OCI-LY1 (cell line): ENCODE results near the gene HBA1.
"Not testable (repeated sequence)": the region's sequence is repeated elsewhere in the genome, so short reads cannot be mapped to it uniquely, and the experiment has no call there.

ENCODE experiments used
- H2AFZ ChIP-seq: fragments of 200-600 bp; sonication (generic), shearing (Covaris generic); 2 replicates; pipeline ENCODE4 v1.6.0; 2014; ENCODE audit warnings: antibody characterized with exemption, mild to moderate bottlenecking, low read length
- H3F3A ChIP-seq: fragments of 200-600 bp; sonication (generic), shearing (Covaris generic); 2 replicates; pipeline ENCODE4 v1.6.0; 2014; ENCODE audit warnings: mild to moderate bottlenecking, antibody characterized with exemption, low read length, moderate library complexity; ENCODE audit not compliant: insufficient read depth
- H3K27ac ChIP-seq: fragments of 200-600 bp; sonication (generic); 2 replicates; pipeline ENCODE4 v1.5.1; 2014; ENCODE audit warnings: low read length, mixed run types, mild to moderate bottlenecking, low read depth; ENCODE audit not compliant: poor library complexity, severe bottlenecking
- H3K27me3 ChIP-seq: fragments of 200-600 bp; sonication (generic); 2 replicates; pipeline ENCODE4 v1.6.0; 2014; ENCODE audit warnings: antibody characterized with exemption, mild to moderate bottlenecking, low read length, moderate library complexity; ENCODE audit not compliant: insufficient read depth
- H3K36me3 ChIP-seq: fragments of 200-600 bp; sonication (generic); 2 replicates; pipeline ENCODE4 v1.6.1; 2014; ENCODE audit warnings: mild to moderate bottlenecking, antibody characterized with exemption, low read length, moderate library complexity, mixed read lengths; ENCODE audit not compliant: insufficient read depth
- H3K4me1 ChIP-seq: fragments of 200-600 bp; sonication (generic); 2 replicates; pipeline ENCODE4 v1.5.1; 2014; ENCODE audit warnings: mild to moderate bottlenecking, low read length, moderate library complexity; ENCODE audit not compliant: insufficient read depth, severe bottlenecking
- H3K4me2 ChIP-seq: fragments of 200-600 bp; sonication (generic), shearing (Covaris generic); 2 replicates; pipeline ENCODE4 v1.6.1; 2014; ENCODE audit warnings: low read length
- H3K4me3 ChIP-seq: fragments of 200-600 bp; sonication (generic); 2 replicates; pipeline ENCODE4 v1.5.1; 2014; ENCODE audit warnings: low read length, low read depth, mild to moderate bottlenecking, mixed read lengths; ENCODE audit not compliant: poor library complexity, severe bottlenecking
- H3K79me2 ChIP-seq: fragments of 200-600 bp; shearing (Covaris generic); 2 replicates; pipeline ENCODE4 v1.6.1; 2016; ENCODE audit warnings: mixed run types, low read length, mixed read lengths; ENCODE audit not compliant: insufficient read depth
- H3K9ac ChIP-seq: fragments of 200-600 bp; sonication (generic), shearing (Covaris generic); 2 replicates; pipeline ENCODE4 v1.6.1; 2014; ENCODE audit warnings: mild to moderate bottlenecking, low read length, mixed read lengths
- H3K9me2 ChIP-seq: fragments of 200-600 bp; sonication (generic), shearing (Covaris generic); 2 replicates; pipeline ENCODE4 v1.6.1; 2014; ENCODE audit warnings: low read depth, mild to moderate bottlenecking, low read length, mixed read lengths
- H3K9me3 ChIP-seq: fragments of 200-600 bp; shearing (Covaris generic); 2 replicates; pipeline ENCODE4 v1.6.1; 2014; ENCODE audit warnings: low read length, mixed read lengths
- H4K20me1 ChIP-seq: fragments of 200-600 bp; sonication (generic), shearing (Covaris generic); 2 replicates; pipeline ENCODE4 v1.6.0; 2016; ENCODE audit warnings: mild to moderate bottlenecking, low read length; ENCODE audit not compliant: insufficient read depth
- EZH2 ChIP-seq: fragments of 200-600 bp; sonication (generic), shearing (Covaris generic); IDR thresholded peaks from 2 replicates; pipeline ENCODE4 v1.8.0; 2017; ENCODE audit warnings: borderline replicate concordance, mixed run types, mild to moderate bottlenecking, antibody characterized with exemption, low read length, moderate library complexity, mixed read lengths
- TF ChIP-seq, protein P1 (sequence below): fragments of 200-600 bp; sonication (generic), shearing (Covaris generic); IDR thresholded peaks from 2 replicates; pipeline ENCODE4 v1.5.1; 2017; ENCODE audit warnings: mild to moderate bottlenecking, antibody characterized with exemption, low read length, moderate library complexity, mixed read lengths

Gene HBA1

DNA sequence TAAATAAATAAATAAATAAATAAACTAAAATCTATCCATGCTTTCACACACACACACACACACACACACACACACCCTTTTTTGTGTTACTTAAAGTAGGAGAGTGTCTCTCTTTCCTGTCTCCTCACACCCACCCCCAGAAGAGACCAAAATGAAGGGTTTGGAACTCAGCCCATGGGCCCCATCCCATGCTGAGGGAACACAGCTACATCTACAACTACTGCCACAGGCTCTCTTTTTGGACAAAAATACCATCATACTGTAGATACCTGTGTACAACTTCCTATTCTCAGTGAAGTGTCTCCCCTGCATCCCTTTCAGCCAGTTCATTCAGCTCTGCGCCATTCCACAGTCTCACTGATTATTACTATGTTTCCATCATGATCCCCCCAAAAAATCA lies 5.7 kb upstream of the HBA1 start:
- Histone ChIP-seq H3K9ac (no peak overlapping the region), H3K79me2 (no peaks in the 10 kb centered on the region), H3K9me2 (no peaks in the 10 kb centered on the region), H3K36me3 (no peaks in the 10 kb centered on the region), H3K4me2 (no peak overlapping the region), H3K9me3 (no peaks in the 10 kb centered on the region), H3K4me3 (no peak overlapping the region), H3K27me3 (no peaks in the 10 kb centered on the region), H3K27ac (no peak overlapping the region), H2AFZ (no peak overlapping the region), H3K4me1 (no peaks in the 10 kb centered on the region), H4K20me1 (no peaks in the 10 kb centered on the region), H3F3A (no peaks in the 10 kb centered on the region)
- TF ChIP-seq, protein P1, sequence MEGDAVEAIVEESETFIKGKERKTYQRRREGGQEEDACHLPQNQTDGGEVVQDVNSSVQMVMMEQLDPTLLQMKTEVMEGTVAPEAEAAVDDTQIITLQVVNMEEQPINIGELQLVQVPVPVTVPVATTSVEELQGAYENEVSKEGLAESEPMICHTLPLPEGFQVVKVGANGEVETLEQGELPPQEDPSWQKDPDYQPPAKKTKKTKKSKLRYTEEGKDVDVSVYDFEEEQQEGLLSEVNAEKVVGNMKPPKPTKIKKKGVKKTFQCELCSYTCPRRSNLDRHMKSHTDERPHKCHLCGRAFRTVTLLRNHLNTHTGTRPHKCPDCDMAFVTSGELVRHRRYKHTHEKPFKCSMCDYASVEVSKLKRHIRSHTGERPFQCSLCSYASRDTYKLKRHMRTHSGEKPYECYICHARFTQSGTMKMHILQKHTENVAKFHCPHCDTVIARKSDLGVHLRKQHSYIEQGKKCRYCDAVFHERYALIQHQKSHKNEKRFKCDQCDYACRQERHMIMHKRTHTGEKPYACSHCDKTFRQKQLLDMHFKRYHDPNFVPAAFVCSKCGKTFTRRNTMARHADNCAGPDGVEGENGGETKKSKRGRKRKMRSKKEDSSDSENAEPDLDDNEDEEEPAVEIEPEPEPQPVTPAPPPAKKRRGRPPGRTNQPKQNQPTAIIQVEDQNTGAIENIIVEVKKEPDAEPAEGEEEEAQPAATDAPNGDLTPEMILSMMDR: no peak
- no peak for TF ChIP-seq EZH2

DNA sequence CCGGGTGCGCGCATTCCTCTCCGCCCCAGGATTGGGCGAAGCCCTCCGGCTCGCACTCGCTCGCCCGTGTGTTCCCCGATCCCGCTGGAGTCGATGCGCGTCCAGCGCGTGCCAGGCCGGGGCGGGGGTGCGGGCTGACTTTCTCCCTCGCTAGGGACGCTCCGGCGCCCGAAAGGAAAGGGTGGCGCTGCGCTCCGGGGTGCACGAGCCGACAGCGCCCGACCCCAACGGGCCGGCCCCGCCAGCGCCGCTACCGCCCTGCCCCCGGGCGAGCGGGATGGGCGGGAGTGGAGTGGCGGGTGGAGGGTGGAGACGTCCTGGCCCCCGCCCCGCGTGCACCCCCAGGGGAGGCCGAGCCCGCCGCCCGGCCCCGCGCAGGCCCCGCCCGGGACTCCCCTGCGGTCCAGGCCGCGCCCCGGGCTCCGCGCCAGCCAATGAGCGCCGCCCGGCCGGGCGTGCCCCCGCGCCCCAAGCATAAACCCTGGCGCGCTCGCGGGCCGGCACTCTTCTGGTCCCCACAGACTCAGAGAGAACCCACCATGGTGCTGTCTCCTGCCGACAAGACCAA lies 4.0 kb upstream of the HBA1 start, which contains the start of gene HBA2:
Gene HBA2, plus strand, starts transcription at position 503 of the 568 bp plus-strand sequence. Its CDS starts 37 bp downstream, at position 540.
- not testable (repeated sequence) for H3K27ac ChIP-seq, H3K4me1 ChIP-seq, H4K20me1 ChIP-seq, H3K27me3 ChIP-seq, H3K4me2 ChIP-seq, H3K9me3 ChIP-seq, H3K79me2 ChIP-seq, H3K36me3 ChIP-seq, H3K9me2 ChIP-seq, H3K4me3 ChIP-seq, H3K9ac ChIP-seq, H3F3A ChIP-seq, H2AFZ ChIP-seq

DNA sequence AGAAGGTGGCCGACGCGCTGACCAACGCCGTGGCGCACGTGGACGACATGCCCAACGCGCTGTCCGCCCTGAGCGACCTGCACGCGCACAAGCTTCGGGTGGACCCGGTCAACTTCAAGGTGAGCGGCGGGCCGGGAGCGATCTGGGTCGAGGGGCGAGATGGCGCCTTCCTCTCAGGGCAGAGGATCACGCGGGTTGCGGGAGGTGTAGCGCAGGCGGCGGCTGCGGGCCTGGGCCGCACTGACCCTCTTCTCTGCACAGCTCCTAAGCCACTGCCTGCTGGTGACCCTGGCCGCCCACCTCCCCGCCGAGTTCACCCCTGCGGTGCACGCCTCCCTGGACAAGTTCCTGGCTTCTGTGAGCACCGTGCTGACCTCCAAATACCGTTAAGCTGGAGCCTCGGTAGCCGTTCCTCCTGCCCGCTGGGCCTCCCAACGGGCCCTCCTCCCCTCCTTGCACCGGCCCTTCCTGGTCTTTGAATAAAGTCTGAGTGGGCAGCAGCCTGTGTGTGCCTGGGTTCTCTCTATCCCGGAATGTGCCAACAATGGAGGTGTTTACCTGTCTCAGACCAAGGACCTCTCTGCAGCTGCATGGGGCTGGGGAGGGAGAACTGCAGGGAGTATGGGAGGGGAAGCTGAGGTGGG lies 3.1 kb upstream of the HBA1 start:
- not testable (repeated sequence) for H3K27ac ChIP-seq, H3K27me3 ChIP-seq, H3K36me3 ChIP-seq, H3K9me3 ChIP-seq, H2AFZ ChIP-seq, H4K20me1 ChIP-seq, H3K4me3 ChIP-seq, H3K4me2 ChIP-seq, H3K79me2 ChIP-seq, H3K4me1 ChIP-seq, H3K9me2 ChIP-seq, H3K9ac ChIP-seq, H3F3A ChIP-seq

DNA sequence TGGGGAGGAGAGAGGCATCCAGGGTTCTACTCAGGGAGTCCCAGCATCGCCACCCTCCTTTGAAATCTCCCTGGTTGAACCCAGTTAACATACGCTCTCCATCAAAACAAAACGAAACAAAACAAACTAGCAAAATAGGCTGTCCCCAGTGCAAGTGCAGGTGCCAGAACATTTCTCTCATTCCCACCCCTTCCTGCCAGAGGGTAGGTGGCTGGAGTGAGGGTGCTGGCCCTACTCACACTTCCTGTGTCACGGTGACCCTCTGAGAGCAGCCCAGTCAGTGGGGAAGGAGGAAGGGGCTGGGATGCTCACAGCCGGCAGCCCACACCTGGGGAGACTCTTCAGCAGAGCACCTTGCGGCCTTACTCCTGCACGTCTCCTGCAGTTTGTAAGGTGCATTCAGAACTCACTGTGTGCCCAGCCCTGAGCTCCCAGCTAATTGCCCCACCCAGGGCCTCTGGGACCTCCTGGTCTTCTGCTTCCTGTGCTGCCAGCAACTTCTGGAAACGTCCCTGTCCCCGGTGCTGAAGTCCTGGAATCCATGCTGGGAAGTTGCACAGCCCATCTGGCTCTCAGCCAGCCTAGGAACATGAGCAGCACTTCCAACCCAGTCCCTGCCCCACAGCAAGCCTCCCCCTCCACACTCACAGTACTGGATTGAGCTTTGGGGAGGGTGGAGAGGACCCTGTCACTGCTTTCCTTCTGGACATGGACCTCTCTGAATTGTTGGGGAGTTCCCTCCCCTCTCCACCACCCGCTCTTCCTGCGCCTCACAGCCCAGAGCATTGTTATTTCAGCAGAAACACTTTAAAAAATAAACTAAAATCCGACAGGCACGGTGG lies 2.3 kb upstream of the HBA1 start:
- H3K36me3 ChIP-seq, H3K9ac ChIP-seq, H3K27ac ChIP-seq, H3K4me2 ChIP-seq, H3K9me3 ChIP-seq, H4K20me1 ChIP-seq, H3K9me2 ChIP-seq, H3F3A ChIP-seq, H3K4me1 ChIP-seq, H3K4me3 ChIP-seq, H2AFZ ChIP-seq, H3K79me2 ChIP-seq, H3K27me3 ChIP-seq: not testable (repeated sequence)
